Measurements from ENCODE around the gene DAZAP2.
A peak's percentile ranks its signal among the peaks of the same experiment; 100 is the strongest.
"Not testable (repeated sequence)": the region's sequence is repeated elsewhere in the genome, so short reads cannot be mapped to it uniquely, and the experiment has no call there.

Gene DAZAP2

GRCh38 chr12:51216642-51217041 lies 22.0 kb upstream of the DAZAP2 start:
- no peak for DNase-seq (ENCODE audit: extremely low read depth in 1 of 2, low read depth in 1 of 2)

- DNase-seq (ENCODE audit: extremely low read depth in 1 of 2, low read depth in 1 of 2): peak in 1 of 2 donors; percentile 30
Observed at GRCh38 chr12:51217133-51217967, 21.3 kb upstream of the DAZAP2 start.

GRCh38 chr12:51217968-51218606 lies 20.5 kb upstream of the DAZAP2 start, which contains the start of gene POU6F1:
TSS of gene POU6F1 (minus strand) at chr12:51218062. CDS start at chr12:51206836, 11,226 bp downstream.
- DNase-seq (ENCODE audit: extremely low read depth in 1 of 2, low read depth in 1 of 2): peak in 1 of 2 donors; percentile 31

GRCh38 chr12:51218607-51219161 lies 19.9 kb upstream of the DAZAP2 start:
- DNase-seq (ENCODE audit: extremely low read depth in 1 of 2, low read depth in 1 of 2): no peak

- DNase-seq (ENCODE audit: extremely low read depth in 1 of 2, low read depth in 1 of 2): no peak
Observed at GRCh38 chr12:51219322-51219721, 19.3 kb upstream of the DAZAP2 start.

- not testable (repeated sequence) for DNase-seq (ENCODE audit: extremely low read depth in 1 of 2, low read depth in 1 of 2)
Observed at GRCh38 chr12:51219857-51220256, 18.8 kb upstream of the DAZAP2 start.

GRCh38 chr12:51222461-51222860 lies 16.2 kb upstream of the DAZAP2 start:
- no peak for DNase-seq (ENCODE audit: extremely low read depth in 1 of 2, low read depth in 1 of 2)

- DNase-seq (ENCODE audit: extremely low read depth in 1 of 2, low read depth in 1 of 2): no peak
Observed at GRCh38 chr12:51224625-51225024, 14.0 kb upstream of the DAZAP2 start.

- DNase-seq (ENCODE audit: extremely low read depth in 1 of 2, low read depth in 1 of 2): no peak
Observed at GRCh38 chr12:51225234-51225633, 13.4 kb upstream of the DAZAP2 start.

GRCh38 chr12:51225771-51226170 lies 12.9 kb upstream of the DAZAP2 start:
- no peak for DNase-seq (ENCODE audit: extremely low read depth in 1 of 2, low read depth in 1 of 2)

- not testable (repeated sequence) for DNase-seq (ENCODE audit: extremely low read depth in 1 of 2, low read depth in 1 of 2)
Observed at GRCh38 chr12:51227112-51227511, 11.5 kb upstream of the DAZAP2 start.

GRCh38 chr12:51227962-51228361 lies 10.7 kb upstream of the DAZAP2 start:
- no peak for DNase-seq (ENCODE audit: extremely low read depth in 1 of 2, low read depth in 1 of 2)

GRCh38 chr12:51229116-51229809 lies 9.4 kb upstream of the DAZAP2 start:
- no peak for DNase-seq (ENCODE audit: extremely low read depth in 1 of 2, low read depth in 1 of 2)

GRCh38 chr12:51232642-51233041 lies 6.0 kb upstream of the DAZAP2 start:
- no peak for DNase-seq (ENCODE audit: extremely low read depth in 1 of 2, low read depth in 1 of 2)

- no peak for DNase-seq (ENCODE audit: extremely low read depth in 1 of 2, low read depth in 1 of 2)
Observed at GRCh38 chr12:51234530-51234929, 4.1 kb upstream of the DAZAP2 start.

GRCh38 chr12:51238037-51238509 lies 553 bp upstream of the DAZAP2 start:
- DNase-seq (ENCODE audit: extremely low read depth in 1 of 2, low read depth in 1 of 2): no peak

GRCh38 chr12:51240971-51241370 lies 2.3 kb downstream of the DAZAP2 start:
- no peak for DNase-seq (ENCODE audit: extremely low read depth in 1 of 2, low read depth in 1 of 2)

GRCh38 chr12:51242120-51242519 lies 3.5 kb downstream of the DAZAP2 start:
- no peak for DNase-seq (ENCODE audit: extremely low read depth in 1 of 2, low read depth in 1 of 2)

GRCh38 chr12:51242876-51243275 lies 4.2 kb downstream of the DAZAP2 start:
- no peak for DNase-seq (ENCODE audit: extremely low read depth in 1 of 2, low read depth in 1 of 2)

- DNase-seq (ENCODE audit: extremely low read depth in 1 of 2, low read depth in 1 of 2): no peak
Observed at GRCh38 chr12:51244269-51244668, 5.6 kb downstream of the DAZAP2 start.
